H1 (cell line): ENCODE measurements around the gene HMCES.

Experiments
- BACH1 ChIP-seq: IDR thresholded peaks from 2 replicates; pipeline ENCODE4 v1.6.1; 2012; ENCODE audit warnings: low read length, improper control_type of control experiment
- EZH2 ChIP-seq: fragments of 200-600 bp; sonication (generic); IDR thresholded peaks from 2 replicates; pipeline ENCODE4 v1.7.1; 2012; ENCODE audit warnings: low read depth, mild to moderate bottlenecking, moderate library complexity, low read length, inconsistent platforms; ENCODE audit not compliant: severe bottlenecking
- JUN ChIP-seq: IDR thresholded peaks from 2 replicates; pipeline ENCODE4 v1.6.1; 2011; ENCODE audit warnings: low read depth, mild to moderate bottlenecking, improper control_type of control experiment, low read length
- KDM5A ChIP-seq: fragments of 200-600 bp; IDR thresholded peaks from 2 replicates; pipeline ENCODE4 v1.7.1; 2012; ENCODE audit warnings: mild to moderate bottlenecking, low read length, inconsistent platforms, mixed read lengths
- RBBP5 ChIP-seq: IDR thresholded peaks from 2 replicates; pipeline ENCODE4 v1.7.1; 2012; ENCODE audit warnings: low read depth, mild to moderate bottlenecking, inconsistent platforms, low read length, moderate library complexity, borderline replicate concordance
- TF ChIP-seq, protein P1 (sequence below), 3 experiments: IDR thresholded peaks; 1 replicate in 2 of 3; 2 replicates in 1 of 3; pipeline versions ENCODE4 v1.5.1 to v1.6.1; 2011; ENCODE audit warnings: low read length in 3 of 3, mild to moderate bottlenecking in 3 of 3, inconsistent platforms in 2 of 3, low read depth in 1 of 3, moderate library complexity in 1 of 3; ENCODE audit not compliant: insufficient read depth in 1 of 3; ENCODE audit errors: control extremely low read depth in 1 of 3
- TF ChIP-seq, protein P2 (sequence below): IDR thresholded peaks from 2 replicates; pipeline ENCODE4 v1.6.1; 2012; ENCODE audit warnings: inconsistent platforms

DNA sequence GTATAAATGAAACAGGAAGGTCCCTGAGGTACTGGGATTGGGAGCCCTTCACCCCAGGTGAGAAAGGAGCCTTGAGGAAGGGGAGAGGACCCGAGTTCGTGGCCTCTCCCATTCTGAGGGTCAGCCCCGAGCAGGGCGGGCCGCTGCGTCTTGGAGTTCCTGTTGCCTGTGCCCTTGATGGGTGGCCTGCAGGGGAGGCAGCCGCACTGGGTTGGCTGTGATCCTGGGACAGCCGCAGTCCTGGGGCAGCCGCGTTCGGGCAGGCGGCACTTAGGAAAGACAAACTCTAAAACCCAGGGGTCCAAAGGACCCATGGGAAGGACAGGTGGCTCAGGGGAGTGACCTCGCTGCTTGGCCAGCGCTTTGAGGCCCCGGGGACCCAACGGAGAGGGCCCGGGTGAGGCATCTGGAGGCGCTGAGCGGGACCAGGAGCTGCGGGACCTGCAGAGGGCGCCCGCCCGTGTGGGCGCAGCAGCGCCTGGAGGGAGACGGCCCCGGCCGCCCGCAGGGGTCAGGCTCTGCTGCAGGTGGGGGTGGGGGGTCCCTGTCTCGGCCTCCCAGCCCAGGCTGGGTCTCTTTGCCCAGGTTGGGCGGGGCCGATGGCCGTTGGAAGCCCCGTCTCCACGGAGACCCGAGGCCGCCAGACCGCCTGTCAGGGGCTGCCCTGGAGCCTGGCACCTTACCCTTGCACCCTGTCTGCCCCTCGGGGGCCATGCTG, 65.1 kb downstream of the HMCES start:
- no peak for TF ChIP-seq RBBP5
- no peak for TF ChIP-seq EZH2
- no peak for TF ChIP-seq BACH1
- TF ChIP-seq KDM5A, result no peak
- TF ChIP-seq JUN, result no peak
- TF ChIP-seq, protein P1, sequence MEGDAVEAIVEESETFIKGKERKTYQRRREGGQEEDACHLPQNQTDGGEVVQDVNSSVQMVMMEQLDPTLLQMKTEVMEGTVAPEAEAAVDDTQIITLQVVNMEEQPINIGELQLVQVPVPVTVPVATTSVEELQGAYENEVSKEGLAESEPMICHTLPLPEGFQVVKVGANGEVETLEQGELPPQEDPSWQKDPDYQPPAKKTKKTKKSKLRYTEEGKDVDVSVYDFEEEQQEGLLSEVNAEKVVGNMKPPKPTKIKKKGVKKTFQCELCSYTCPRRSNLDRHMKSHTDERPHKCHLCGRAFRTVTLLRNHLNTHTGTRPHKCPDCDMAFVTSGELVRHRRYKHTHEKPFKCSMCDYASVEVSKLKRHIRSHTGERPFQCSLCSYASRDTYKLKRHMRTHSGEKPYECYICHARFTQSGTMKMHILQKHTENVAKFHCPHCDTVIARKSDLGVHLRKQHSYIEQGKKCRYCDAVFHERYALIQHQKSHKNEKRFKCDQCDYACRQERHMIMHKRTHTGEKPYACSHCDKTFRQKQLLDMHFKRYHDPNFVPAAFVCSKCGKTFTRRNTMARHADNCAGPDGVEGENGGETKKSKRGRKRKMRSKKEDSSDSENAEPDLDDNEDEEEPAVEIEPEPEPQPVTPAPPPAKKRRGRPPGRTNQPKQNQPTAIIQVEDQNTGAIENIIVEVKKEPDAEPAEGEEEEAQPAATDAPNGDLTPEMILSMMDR (IDR thresholded peaks at IDR 0.05; ENCODE audit: control extremely low read depth in 1 of 3, insufficient read depth in 1 of 3, low read depth in 1 of 3, low read length in 3 of 3), result peak; percentile 66 to 88 (median 75)
- TF ChIP-seq, protein P2, sequence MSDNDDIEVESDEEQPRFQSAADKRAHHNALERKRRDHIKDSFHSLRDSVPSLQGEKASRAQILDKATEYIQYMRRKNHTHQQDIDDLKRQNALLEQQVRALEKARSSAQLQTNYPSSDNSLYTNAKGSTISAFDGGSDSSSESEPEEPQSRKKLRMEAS, result peak; percentile 37; the same call in 1 of the 2 replicates
